ENCODE measurements around the gene TMEM129.

- TF ChIP-seq EZH2 (IDR thresholded peaks at IDR 0.05; ENCODE audit: borderline replicate concordance, low read depth, low read length, severe bottlenecking) (no peak), CTCF (IDR thresholded peaks at IDR 0.05; ENCODE audit: borderline replicate concordance, extremely low read depth, low read length, poor library complexity, severe bottlenecking) (no peak)
Measured at GRCh38 chr4:1731180-1731579, 10.1 kb upstream of the TMEM129 start.
